Measurements from ENCODE around the gene HBD. TPM values are rescaled to one million over a fixed set of nuclear protein-coding genes. Genes with fewer than 3 reads are reported as not detected.

The HBD gene
- not detected in 2 replicates for total RNA-seq

DNA sequence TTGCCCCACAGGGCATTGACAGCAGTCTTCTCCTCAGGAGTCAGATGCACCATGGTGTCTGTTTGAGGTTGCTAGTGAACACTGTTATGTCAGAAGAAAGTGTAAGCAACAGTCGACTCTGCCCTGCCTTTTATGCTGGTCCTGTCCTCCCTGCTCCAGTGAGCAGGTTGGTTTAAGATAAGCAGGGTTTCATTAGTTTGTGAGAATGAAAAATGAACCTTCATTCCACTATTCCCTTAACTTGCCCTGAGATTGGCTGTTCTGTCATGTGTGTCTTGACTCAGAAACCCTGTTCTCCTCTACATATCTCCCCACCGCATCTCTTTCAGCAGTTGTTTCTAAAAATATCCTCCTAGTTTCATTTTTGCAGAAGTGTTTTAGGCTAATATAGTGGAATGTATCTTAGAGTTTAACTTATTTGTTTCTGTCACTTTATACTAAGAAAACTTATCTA lies at the start of gene HBD:
Gene HBD, minus strand, starts transcription at position 103 of the 454 bp plus-strand sequence. Its CDS starts 50 bp downstream, at position 53.

DNA sequence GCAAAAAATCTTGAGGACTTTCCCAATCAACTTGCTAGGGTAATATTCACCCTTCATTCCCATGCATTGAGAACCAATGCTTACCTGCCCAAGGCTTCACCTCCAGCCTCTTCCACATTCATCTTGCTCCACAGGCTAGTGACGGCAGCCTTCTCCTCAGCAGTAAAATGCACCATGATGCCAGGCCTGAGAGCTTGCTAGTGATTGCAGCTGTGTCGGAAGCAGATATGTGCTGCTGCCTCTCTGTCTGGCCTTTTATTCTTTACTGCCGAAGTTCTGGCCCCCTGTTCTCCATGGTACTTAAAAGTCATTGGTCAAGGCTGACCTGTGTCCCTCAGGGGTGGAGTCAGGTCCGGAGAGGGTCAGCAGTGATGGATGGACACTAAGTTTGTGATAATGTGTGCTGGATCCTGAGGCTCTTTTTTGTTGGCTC lies 35.4 kb upstream of the HBD start, which contains the start of gene HBE1:
Gene HBE1, minus strand, starts transcription at position 231 of the 433 bp plus-strand sequence. Its CDS starts 55 bp downstream, at position 176.

DNA sequence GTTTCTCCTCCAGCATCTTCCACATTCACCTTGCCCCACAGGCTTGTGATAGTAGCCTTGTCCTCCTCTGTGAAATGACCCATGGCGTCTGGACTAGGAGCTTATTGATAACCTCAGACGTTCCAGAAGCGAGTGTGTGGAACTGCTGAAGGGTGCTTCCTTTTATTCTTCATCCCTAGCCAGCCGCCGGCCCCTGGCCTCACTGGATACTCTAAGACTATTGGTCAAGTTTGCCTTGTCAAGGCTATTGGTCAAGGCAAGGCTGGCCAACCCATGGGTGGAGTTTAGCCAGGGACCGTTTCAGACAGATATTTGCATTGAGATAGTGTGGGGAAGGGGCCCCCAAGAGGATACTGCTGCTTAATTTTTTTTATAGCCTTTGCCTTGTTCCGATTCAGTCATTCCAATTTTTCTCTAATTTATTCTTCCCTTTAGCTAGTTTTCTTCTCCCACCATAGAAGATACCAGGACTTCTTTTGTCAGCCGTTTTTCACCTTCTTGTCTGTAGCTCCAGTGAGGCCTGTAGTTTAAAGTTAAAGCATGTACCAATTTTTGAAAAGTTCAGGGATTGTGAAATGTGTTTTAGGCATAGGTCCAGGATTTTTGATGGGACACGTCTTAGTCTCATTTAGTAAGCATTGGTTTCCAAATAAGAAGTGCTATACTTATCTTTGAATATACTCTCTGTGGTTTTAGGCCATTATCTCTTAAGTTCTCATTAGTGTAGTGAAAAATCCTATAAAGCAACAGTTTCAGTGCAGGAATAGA lies 20.5 kb upstream of the HBD start, which contains the start of gene HBG2:
Gene HBG2, minus strand, starts transcription at position 136 of the 768 bp plus-strand sequence. Its CDS starts 53 bp downstream, at position 83.

DNA sequence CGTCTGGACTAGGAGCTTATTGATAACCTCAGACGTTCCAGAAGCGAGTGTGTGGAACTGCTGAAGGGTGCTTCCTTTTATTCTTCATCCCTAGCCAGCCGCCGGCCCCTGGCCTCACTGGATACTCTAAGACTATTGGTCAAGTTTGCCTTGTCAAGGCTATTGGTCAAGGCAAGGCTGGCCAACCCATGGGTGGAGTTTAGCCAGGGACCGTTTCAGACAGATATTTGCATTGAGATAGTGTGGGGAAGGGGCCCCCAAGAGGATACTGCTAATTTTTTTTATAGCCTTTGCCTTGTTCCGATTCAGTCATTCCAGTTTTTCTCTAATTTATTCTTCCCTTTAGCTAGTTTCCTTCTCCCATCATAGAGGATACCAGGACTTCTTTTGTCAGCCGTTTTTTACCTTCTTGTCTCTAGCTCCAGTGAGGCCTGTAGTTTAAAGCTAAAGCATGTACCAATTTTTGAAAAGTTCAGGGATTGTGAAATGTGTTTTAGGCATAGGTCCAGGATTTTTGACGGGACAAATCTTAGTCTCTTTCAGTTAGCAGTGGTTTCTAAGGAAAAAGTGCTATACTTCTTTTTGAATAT lies 15.6 kb upstream of the HBD start, which contains the start of gene HBG1:
Gene HBG1, minus strand, starts transcription at position 51 of the 590 bp plus-strand sequence. CDS start 53 bp downstream, outside the sequence.

DNA sequence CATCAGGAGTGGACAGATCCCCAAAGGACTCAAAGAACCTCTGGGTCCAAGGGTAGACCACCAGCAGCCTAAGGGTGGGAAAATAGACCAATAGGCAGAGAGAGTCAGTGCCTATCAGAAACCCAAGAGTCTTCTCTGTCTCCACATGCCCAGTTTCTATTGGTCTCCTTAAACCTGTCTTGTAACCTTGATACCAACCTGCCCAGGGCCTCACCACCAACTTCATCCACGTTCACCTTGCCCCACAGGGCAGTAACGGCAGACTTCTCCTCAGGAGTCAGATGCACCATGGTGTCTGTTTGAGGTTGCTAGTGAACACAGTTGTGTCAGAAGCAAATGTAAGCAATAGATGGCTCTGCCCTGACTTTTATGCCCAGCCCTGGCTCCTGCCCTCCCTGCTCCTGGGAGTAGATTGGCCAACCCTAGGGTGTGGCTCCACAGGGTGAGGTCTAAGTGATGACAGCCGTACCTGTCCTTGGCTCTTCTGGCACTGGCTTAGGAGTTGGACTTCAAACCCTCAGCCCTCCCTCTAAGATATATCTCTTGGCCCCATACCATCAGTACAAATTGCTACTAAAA lies 7.5 kb downstream of the HBD start, which contains the start of gene HBB:
Gene HBB, minus strand, starts transcription at position 340 of the 579 bp plus-strand sequence. Its CDS starts 50 bp downstream, at position 290.

DNA sequence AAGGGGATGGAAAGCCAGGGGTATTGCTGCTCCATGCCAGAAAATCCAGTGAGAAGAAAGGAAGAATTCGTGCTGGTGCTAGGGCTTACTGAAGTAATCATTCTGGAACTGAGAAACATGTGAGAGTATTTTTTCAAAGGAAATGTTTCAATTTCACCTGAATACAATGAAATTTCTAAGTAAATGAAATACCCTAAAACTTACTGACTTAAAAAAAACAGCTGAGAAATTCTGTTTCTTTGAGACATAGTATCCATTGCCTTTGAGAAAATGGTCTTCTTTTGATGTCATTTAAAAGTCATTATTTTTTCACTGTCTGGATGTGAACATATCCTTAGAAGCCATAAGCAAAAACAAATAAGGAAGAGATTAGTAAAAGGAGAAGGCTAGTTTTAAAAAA lies 33.7 kb downstream of the HBD start, which contains the start of gene OR51V1:
Gene OR51V1, minus strand, starts transcription at position 101 of the 400 bp plus-strand sequence. Its CDS starts 0 bp downstream, at position 101.

Other genes with a start within 250 kb of the HBD start
- not detected in 2 replicates for gene OR51L1, start 239.6 kb downstream of the HBD start, total RNA-seq
- not detected in 2 replicates for gene OR52J3, start 188.0 kb downstream of the HBD start, total RNA-seq
- not detected in 2 replicates for gene OR52E2, start 174.9 kb downstream of the HBD start, total RNA-seq
- gene OR52E1, start 164.9 kb downstream of the HBD start, total RNA-seq: not detected in 2 replicates
- gene OR52A5, start 96.1 kb downstream of the HBD start, total RNA-seq: not detected in 2 replicates
- not detected in 2 replicates for gene OR52A1, start 79.7 kb downstream of the HBD start, total RNA-seq
- gene OR51V1, start 33.8 kb downstream of the HBD start, total RNA-seq: not detected in 2 replicates
- gene HBB, start 7.4 kb downstream of the HBD start, total RNA-seq: not detected in 2 replicates
- not detected in 2 replicates for gene HBG1, start 15.4 kb upstream of the HBD start, total RNA-seq
- not detected in 2 replicates for gene HBG2, start 20.3 kb upstream of the HBD start, total RNA-seq
- not detected in 2 replicates for gene HBE1, start 35.5 kb upstream of the HBD start, total RNA-seq
- gene OR51B4, start 67.5 kb upstream of the HBD start, total RNA-seq: not detected in 2 replicates
- not detected in 2 replicates for gene OR51B2, start 89.8 kb upstream of the HBD start, total RNA-seq
- gene OR51B5, start 109.0 kb upstream of the HBD start, total RNA-seq: not detected in 2 replicates
- gene OR51B6, start 117.0 kb upstream of the HBD start, total RNA-seq: not detected in 2 replicates
- gene OR51M1, start 149.3 kb upstream of the HBD start, total RNA-seq: not detected in 2 replicates
- not detected in 2 replicates for gene OR51Q1, start 187.6 kb upstream of the HBD start, total RNA-seq
- gene OR51I1, start 207.0 kb upstream of the HBD start, total RNA-seq: not detected in 2 replicates
- gene OR51I2, start 214.8 kb upstream of the HBD start, total RNA-seq: not detected in 2 replicates

Measured in mammary microvascular endothelial cell (primary cell).